KMS-11 (cell line): Measurements from ENCODE around the gene BANF2.

Experiments used
- H2AFZ ChIP-seq: fragments of 200-600 bp; sonication (generic); 2 replicates; pipeline ENCODE4 v1.6.1; 2016; ENCODE audit warnings: antibody characterized with exemption, mixed run types, low read depth
- H3K27ac ChIP-seq: fragments of 200-600 bp; sonication (generic); 2 replicates; pipeline ENCODE4 v1.6.1; 2016; ENCODE audit warnings: mild to moderate bottlenecking, mixed run types
- H3K27me3 ChIP-seq: fragments of 200-600 bp; sonication (generic); 2 replicates; pipeline ENCODE4 v1.6.1; 2017; ENCODE audit warnings: mild to moderate bottlenecking, low read depth, mixed run types, moderate library complexity; ENCODE audit not compliant: insufficient read depth
- H3K36me3 ChIP-seq: fragments of 200-600 bp; sonication (generic); 2 replicates; pipeline ENCODE4 v1.6.1; 2017; ENCODE audit warnings: mild to moderate bottlenecking, mixed run types; ENCODE audit not compliant: insufficient read depth
- H3K4me1 ChIP-seq: fragments of 200-600 bp; sonication (generic); 2 replicates; pipeline ENCODE4 v1.6.1; 2016; ENCODE audit warnings: mild to moderate bottlenecking, low read depth, mixed run types; ENCODE audit not compliant: poor library complexity, severe bottlenecking
- H3K4me2 ChIP-seq: fragments of 200-600 bp; sonication (generic); 2 replicates; pipeline ENCODE4 v1.7.0; 2016; ENCODE audit warnings: mild to moderate bottlenecking, mixed run types
- H3K4me3 ChIP-seq: fragments of 200-600 bp; sonication (generic); IDR thresholded peaks from 2 replicates; pipeline ENCODE4 v1.6.1; 2017; ENCODE audit warnings: low read depth, low read length, mixed read lengths; ENCODE audit not compliant: insufficient read depth
- H3K79me2 ChIP-seq: fragments of 200-600 bp; sonication (generic); 2 replicates; pipeline ENCODE4 v1.6.1; 2016; ENCODE audit warnings: low read depth, mixed run types; ENCODE audit not compliant: insufficient read depth
- H3K9ac ChIP-seq: fragments of 200-600 bp; sonication (generic); 2 replicates; pipeline ENCODE4 v1.6.1; 2016; ENCODE audit warnings: mild to moderate bottlenecking, mixed run types
- H4K20me1 ChIP-seq: fragments of 200-600 bp; sonication (generic); 2 replicates; pipeline ENCODE4 v1.6.1; 2016; ENCODE audit warnings: mild to moderate bottlenecking, mixed run types; ENCODE audit not compliant: insufficient read depth
- CTCF ChIP-seq: fragments of 200-600 bp; sonication (generic); conservative IDR thresholded peaks from 2 replicates; pipeline ENCODE4 v1.6.1; 2017; ENCODE audit warnings: low read depth, mild to moderate bottlenecking, antibody characterized with exemption, low read length, moderate library complexity, mixed read lengths

Gene BANF2

GRCh38 chr20:17652411-17652810 is 47.4 kb upstream of the BANF2 start:
- Histone ChIP-seq H4K20me1 (no peaks in the 10 kb centered on the region), H3K4me1 (peaks cover 66% of the 10 kb centered on the region), H3K4me3 (no peak overlapping the region), H3K36me3 (no peaks in the 10 kb centered on the region), H3K79me2 (no peaks in the 10 kb centered on the region; the same call in 1 of the 2 replicates), H3K9ac (no peak overlapping the region), H2AFZ (no peak overlapping the region), H3K27ac (peak overlapping the region; percentile 79; the same call in 1 of the 2 replicates), H3K4me2 (peak overlapping the region; percentile 83; the same call in 1 of the 2 replicates), H3K27me3 (no peaks in the 10 kb centered on the region)
- no peak for TF ChIP-seq CTCF

GRCh38 chr20:17653835-17654648 is 45.7 kb upstream of the BANF2 start:
- Histone ChIP-seq H3K4me2 (no peak overlapping the region), H3K4me1 (peaks cover 50% of the 10 kb centered on the region), H2AFZ (no peak overlapping the region), H4K20me1 (no peaks in the 10 kb centered on the region), H3K27ac (no peak overlapping the region), H3K36me3 (no peaks in the 10 kb centered on the region), H3K9ac (no peak overlapping the region), H3K4me3 (no peak overlapping the region), H3K27me3 (no peaks in the 10 kb centered on the region), H3K79me2 (no peaks in the 10 kb centered on the region; the same call in 1 of the 2 replicates)
- TF ChIP-seq CTCF: no peak

- no peaks in the 10 kb centered on the region; the same call in 1 of the 2 replicates for H3K79me2 ChIP-seq
- no peak overlapping the region for H2AFZ ChIP-seq
Observed at GRCh38 chr20:17654649-17655285, 45.0 kb upstream of the BANF2 start.

GRCh38 chr20:17655286-17655651 is 44.5 kb upstream of the BANF2 start:
- H3K36me3 ChIP-seq: no peaks in the 10 kb centered on the region; the same call in 1 of the 2 replicates
- no peak for TF ChIP-seq CTCF
- H3K4me2 ChIP-seq: no peak overlapping the region

More at GRCh38 chr20:17654649-17655285, 45.0 kb upstream of the BANF2 start:
- Histone ChIP-seq H3K4me3 (no peak overlapping the region), H4K20me1 (no peaks in the 10 kb centered on the region), H3K36me3 (no peaks in the 10 kb centered on the region), H3K27ac (no peak overlapping the region), H3K4me1 (peaks cover 44% of the 10 kb centered on the region), H3K27me3 (no peaks in the 10 kb centered on the region), H3K4me2 (no peak overlapping the region), H3K9ac (no peak overlapping the region)
- TF ChIP-seq CTCF: peak; percentile 32; the same call in 1 of the 2 replicates

More at GRCh38 chr20:17655286-17655651, 44.5 kb upstream of the BANF2 start:
- H3K27me3 ChIP-seq: no peaks in the 10 kb centered on the region
- no peak overlapping the region for H2AFZ ChIP-seq
- H3K4me1 ChIP-seq: peaks cover 39% of the 10 kb centered on the region
- no peak overlapping the region for H3K27ac ChIP-seq
- no peaks in the 10 kb centered on the region for H4K20me1 ChIP-seq
- H3K9ac ChIP-seq: no peak overlapping the region
- H3K79me2 ChIP-seq: no peaks in the 10 kb centered on the region; the same call in 1 of the 2 replicates
- no peak overlapping the region for H3K4me3 ChIP-seq
